ENCODE measurements around the gene CD300A.

- TF ChIP-seq POLR2A (IDR thresholded peaks at IDR 0.05; ENCODE audit: low read length) (no peak), GATA1 (IDR thresholded peaks at IDR 0.05; ENCODE audit: low read depth, low read length) (no peak)
These were observed 54.5 kb downstream of the CD300A start for GRCh38 chr17:74520790-74521480.

Data from erythroblast (primary cell).